GM20000 (cell line): ENCODE results near the gene FCRL1.

Experiments
- DNase-seq: peaks from one replicate; pipeline ENCODE4 v3.0.0; 2012; ENCODE audit warnings: low spot score
- CTCF ChIP-seq: IDR thresholded peaks from 2 replicates; pipeline ENCODE4 v1.5.1; 2012; ENCODE audit warnings: mild to moderate bottlenecking, control low read depth; ENCODE audit errors: extremely low read depth, missing control alignments

The FCRL1 gene

GRCh38 chr1:157775101-157775870, 44.6 kb downstream of the FCRL1 start:
- no peak for DNase-seq

GRCh38 chr1:157774412-157774811, 45.5 kb downstream of the FCRL1 start:
- TF ChIP-seq CTCF, result no peak

More at GRCh38 chr1:157775101-157775870, 44.6 kb downstream of the FCRL1 start:
- TF ChIP-seq CTCF, result no peak

GRCh38 chr1:157773493-157774350, 46.2 kb downstream of the FCRL1 start:
- peak; percentile 50 for TF ChIP-seq CTCF
- peak; percentile 36 for DNase-seq

More at GRCh38 chr1:157774412-157774811, 45.5 kb downstream of the FCRL1 start:
- DNase-seq, result no peak

GRCh38 chr1:157771661-157772425, 48.1 kb downstream of the FCRL1 start:
- DNase-seq, result no peak
- TF ChIP-seq CTCF, result no peak

GRCh38 chr1:157770442-157771043, 49.4 kb downstream of the FCRL1 start:
- TF ChIP-seq CTCF, result peak; percentile 23
- no peak for DNase-seq

- DNase-seq, result no peak
- no peak for TF ChIP-seq CTCF
Measured at GRCh38 chr1:157766792-157767191, 53.1 kb downstream of the FCRL1 start.
